Occipital lobe (tissue), 2 donors: ENCODE results near the gene ULK3. TPM values are rescaled to one million over a fixed set of nuclear protein-coding genes. Genes with fewer than 3 reads are reported as not detected.

Experiments used
- DNase-seq: peaks from one replicate; lab custom pipeline; 2025; lab: John Stamatoyannopoulos, UW
- total RNA-seq: library from RNA; depleted of rRNA; stranded (reverse); fragments of >200 nt; gene quantifications from one replicate; pipeline ENCODE4 v1.2.3, GENCODE V29; 2014

ULK3 gene
- total RNA-seq, 1 donor from 2014 or later, result 32.4 TPM

GRCh38 chr15:74868059-74868458 lies 25.1 kb upstream of the ULK3 start:
- no peak for DNase-seq

DNA sequence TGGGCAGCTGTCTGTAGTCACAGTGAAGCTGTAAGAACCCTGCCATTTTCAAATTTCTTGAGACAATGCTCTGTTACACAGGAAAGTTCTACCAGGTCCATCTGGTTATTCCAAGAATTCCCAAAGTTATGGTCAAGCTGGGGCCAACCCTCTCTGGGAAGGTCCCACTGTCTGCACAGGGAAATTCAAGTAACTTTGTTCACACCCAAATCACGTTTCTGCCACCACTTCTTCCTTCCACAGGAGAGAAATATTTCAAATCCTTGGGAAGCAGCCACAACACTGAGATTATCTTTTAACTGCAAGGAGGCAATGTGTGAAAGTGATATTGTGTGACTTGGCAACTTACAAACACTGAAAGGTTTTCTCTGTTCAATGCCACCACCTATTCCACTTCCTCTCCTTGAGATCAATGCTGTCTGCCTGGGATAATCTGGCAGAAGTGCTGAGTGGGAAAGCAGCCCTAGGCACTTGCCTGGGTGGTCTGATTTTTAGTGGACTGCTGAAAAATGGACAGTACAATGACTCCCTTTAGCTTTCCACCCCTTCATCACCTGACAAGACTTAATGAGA lies 24.6 kb upstream of the ULK3 start:
- DNase-seq, result no peak

DNA sequence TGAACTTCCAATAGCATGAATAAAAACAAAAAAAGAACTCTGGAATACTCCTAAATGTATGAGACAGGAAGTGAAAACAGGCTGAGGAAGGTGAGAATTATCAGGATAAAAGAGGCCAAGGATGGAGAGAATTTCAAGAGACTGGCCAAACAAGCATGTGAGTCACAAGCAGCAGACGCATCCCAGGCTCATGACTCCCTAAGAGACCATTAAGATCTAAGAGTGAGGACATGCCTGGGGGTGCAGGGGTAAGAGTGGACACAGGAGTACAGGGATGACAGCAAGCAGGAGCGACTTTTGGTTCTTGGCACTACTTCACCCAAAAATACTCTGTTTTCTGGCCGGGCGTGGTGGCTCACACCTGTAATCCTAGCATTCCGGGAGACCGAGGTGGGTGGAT lies 23.1 kb upstream of the ULK3 start:
- DNase-seq, result no peak

GRCh38 chr15:74865316-74865715 lies 22.4 kb upstream of the ULK3 start:
- no peak for DNase-seq

DNA sequence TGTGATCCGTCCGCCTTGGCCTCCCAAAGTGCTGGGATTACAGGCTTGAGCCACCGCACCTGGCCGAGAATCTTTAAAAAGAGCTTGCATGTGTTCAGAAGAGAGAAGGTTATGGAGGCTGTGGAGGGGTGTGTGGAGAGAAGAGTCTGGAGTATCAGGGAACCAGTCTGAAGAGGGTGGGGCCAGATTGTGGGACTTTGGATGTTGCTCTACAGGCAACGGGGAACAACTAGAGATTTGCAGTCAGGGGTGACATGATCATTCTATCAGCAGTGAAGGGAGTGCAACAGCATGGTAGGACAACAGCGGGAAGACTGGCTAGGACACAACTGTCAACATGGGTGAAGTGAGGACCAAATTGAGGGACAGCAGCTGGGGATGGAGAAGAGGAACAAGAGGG lies 21.3 kb upstream of the ULK3 start:
- no peak for DNase-seq

GRCh38 chr15:74863239-74864056 lies 20.5 kb upstream of the ULK3 start:
- no peak for DNase-seq

GRCh38 chr15:74858369-74858740 lies 15.4 kb upstream of the ULK3 start:
- DNase-seq, result no peak

- DNase-seq, result no peak
Measured at GRCh38 chr15:74857671-74858368, 14.9 kb upstream of the ULK3 start.

DNA sequence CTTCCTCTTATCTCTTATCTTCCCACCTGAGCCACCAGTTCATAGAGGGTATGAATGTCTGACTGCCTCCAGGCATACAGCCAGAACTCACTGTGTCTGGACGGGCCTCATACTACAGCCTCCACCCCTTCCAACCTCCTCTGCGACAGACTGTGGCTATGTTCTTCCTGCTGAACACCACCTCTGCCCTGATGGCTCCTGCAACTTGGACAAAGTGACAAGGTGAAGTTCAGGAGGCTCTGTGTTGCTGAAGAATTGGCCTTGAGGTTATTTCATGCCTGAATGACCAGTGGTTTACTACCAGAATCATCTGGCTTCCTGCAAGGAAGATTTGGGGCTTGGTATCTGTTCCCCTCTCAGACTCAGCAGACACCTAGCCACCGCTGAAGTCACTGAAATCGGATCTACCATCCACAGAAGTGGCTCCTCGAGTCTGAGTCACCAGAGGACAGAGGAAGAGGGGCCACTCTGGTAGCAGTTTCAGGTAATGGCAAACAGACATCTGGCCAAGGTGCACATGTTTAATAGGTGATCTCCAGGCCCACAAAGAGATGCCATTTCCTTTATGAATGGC lies 14.2 kb upstream of the ULK3 start:
- DNase-seq, result no peak

GRCh38 chr15:74856537-74856936 lies 13.6 kb upstream of the ULK3 start:
- no peak for DNase-seq

DNA sequence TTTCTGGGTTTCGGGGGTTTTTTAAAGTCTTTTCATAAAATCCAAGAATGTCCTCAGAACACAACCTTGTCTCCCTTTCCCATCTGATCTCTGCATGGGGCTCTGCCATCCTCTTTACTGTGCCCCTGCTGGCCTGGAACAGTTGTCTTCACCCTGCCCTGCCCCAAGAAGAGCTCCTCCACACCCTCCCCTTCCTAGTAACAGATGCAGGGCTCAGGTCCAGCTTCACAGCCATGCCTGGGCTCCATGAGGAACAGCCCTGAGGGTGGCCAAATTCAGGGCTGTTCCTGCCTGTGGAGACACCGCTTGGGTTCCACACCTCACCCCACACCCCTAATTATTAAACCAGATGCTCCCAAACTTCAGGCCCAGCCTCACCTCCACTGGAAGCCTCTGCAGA lies 12.9 kb upstream of the ULK3 start:
- DNase-seq, result no peak

DNA sequence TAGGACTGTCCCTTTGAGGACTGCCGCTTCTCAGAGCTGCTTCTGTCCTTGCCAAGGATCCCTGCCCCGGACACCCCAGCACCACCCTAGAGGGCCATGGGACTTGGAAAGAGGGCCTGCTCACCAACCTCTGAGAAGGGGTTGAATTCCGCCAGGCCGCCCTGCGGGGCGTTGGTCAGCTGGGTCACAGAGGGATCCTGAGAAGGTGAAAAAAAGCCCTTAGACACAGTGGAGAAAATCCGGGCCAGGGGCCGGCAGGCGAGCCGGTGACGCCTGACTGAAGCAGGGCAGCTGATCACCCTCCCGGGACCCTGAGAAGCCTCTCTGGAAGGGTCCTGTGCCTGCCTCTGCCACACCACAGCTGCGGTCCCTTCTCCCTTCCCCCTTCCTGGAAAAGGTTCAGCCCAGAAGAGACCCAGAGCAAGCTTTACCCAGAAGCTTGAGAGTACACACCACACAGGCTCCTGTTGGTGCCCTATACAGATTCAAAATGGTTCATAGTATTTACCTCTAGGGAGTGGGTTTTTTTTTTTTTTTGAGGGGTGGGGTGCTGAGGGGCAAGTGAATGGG lies 11.6 kb upstream of the ULK3 start:
- no peak for DNase-seq

DNA sequence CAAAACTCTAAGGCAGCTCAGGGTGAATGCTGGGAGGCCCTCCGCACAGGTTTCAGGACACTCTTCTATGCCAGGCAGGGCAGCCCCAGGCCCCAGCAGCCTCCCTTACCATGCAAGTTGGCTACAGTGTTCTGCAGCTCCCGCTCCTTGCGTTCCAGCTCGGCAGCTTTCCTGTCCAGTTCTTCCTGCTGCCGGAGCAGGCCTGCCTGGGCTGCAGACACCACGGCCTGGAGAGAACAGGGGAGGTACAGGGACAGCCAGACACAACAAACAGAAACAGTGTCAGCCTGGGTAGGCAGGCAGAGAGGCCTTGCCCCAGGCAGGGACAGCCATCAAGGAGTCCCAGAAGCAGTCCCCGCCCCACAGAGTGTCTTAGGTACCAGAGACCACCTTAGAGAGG lies 9.0 kb upstream of the ULK3 start:
- no peak for DNase-seq

GRCh38 chr15:74850393-74850792 lies 7.4 kb upstream of the ULK3 start:
- DNase-seq, result no peak

DNA sequence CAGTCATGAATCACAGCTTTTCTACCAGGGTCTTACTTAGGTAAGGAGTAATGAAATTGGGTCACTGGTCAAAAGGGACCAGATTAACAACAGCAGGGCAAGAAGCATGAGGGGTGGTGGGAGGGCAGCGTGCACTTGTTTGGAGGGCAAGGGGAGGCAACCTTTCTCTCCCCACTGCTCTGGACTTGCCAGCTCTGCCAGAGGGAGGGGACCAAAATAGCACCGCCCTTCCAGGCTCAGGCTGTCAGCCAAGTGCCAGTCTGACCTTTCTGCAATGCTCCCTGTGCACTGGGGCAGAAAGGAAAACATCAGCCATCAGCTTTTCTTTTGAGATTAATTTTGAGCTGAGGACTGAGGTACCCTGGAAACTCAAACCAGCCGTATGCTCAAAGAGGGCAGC lies 4.5 kb upstream of the ULK3 start:
- no peak for DNase-seq

GRCh38 chr15:74845581-74845980 lies 2.6 kb upstream of the ULK3 start:
- DNase-seq, result no peak

DNA sequence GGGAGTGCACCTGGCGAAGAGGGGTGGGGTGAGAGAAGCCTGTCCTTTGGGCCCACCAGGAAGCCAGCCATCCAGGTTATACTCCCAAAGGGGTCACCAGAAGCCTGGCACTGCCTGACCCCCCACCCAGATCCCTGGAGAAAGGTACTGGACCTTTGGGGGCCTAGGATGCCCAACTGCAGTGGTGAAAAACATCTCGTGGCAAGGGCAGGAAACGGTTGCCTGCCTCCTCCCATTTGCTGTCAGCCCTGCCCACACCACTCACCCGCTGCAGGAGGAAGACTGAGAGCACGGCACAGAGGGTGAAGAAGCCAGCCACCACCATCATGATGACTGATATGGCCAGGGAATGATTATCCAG lies 2.2 kb upstream of the ULK3 start:
- DNase-seq, result no peak

DNA sequence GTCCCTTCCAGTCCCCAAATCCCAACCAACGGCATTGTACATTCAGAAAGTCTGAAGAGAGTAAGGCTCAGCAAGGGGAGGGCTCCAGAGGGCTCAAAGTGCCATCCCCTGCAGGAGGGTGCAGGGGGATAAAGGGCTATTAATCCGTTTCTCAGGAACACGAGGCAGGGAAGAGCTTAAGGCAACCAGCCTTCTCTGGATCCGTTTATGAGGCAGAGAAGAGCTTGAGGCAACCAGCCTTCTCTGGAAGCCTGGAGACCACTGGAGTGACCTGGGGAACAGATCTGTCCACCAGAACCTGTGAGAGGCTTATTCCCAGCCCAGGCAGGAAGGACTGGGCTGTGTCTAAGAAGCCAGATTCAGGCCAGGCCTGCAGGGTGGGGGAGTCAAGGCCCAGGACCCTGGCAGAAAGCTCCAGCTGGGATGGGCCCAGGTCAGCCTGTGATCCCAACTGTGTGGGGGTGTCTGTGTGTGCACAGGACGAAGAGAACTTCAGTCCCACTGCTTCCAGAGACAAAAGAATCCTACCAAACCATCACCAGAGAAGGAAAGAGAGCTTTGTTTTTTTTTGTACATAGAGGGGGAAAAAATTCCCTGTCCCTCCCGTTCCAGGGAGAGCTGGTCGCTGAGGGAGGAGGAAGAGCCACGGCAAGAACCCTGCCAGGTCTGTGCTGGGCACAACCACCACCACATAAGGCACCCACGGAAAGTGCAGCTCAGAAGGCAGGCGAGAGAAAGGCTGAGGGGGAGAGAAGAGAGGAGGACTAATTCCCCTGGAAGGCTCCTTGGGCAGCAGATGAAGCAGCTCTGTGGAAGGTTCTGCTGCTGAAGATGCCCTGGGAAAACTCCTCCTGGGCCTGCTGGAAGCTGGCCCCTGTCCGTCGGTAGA lies 1.6 kb upstream of the ULK3 start:
- no peak for DNase-seq

DNA sequence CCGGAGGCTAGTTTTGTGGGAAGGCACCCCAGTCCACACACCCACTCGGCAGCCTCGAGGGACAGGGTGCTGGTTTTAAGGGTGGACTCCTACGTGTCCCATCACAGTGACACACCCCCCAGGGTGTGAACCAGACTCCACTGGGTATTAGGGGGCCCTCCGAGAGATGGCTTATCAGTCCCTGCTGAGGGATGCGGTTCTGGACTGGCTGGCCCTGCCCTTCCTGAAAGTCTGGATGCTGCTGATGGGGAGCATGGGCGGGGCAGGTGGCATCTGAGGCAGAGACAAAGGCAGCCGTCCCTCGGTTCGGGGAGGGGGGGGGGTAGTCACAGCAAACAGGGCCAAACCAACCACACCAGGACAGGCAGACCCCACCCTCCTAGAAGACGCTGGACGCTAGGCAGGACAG lies 939 bp upstream of the ULK3 start:
- DNase-seq, result no peak

- no peak for DNase-seq
Measured at GRCh38 chr15:74843445-74843828, 481 bp upstream of the ULK3 start.

DNA sequence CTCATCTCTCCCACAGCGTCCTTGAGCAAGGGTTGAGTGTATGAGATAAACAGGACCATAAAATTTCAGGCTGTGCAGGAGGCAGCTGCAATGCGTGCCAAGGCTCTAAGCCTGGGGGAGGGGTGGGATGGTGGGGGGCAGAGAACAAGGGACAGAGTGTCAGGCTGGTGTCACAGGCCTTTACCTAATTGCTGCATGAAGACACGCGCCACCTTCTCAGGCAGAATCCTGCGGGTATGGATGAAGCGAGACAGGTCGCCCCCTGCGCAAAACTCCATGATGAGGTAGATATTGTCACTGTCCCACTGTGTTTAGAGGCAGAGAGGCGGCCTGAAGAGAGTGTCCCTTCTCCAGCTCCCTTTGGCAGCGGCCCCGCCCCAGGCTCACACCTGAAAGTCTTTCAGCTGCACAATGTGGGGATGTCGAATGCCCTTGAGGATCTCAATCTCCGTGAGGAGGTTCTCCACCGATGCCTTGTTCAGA lies 1.0 kb downstream of the ULK3 start:
- DNase-seq, result no peak
